Activated T-cell treated with anti-CD3 and anti-CD28 coated beads for 48 hours (primary cell): ENCODE data around the gene RBMS3.

Experiments
- DNase-seq: peaks from one replicate; pipeline ENCODE4 v3.0.0-alpha.2; 2020; ENCODE audit warnings: low read depth

Gene RBMS3

DNA sequence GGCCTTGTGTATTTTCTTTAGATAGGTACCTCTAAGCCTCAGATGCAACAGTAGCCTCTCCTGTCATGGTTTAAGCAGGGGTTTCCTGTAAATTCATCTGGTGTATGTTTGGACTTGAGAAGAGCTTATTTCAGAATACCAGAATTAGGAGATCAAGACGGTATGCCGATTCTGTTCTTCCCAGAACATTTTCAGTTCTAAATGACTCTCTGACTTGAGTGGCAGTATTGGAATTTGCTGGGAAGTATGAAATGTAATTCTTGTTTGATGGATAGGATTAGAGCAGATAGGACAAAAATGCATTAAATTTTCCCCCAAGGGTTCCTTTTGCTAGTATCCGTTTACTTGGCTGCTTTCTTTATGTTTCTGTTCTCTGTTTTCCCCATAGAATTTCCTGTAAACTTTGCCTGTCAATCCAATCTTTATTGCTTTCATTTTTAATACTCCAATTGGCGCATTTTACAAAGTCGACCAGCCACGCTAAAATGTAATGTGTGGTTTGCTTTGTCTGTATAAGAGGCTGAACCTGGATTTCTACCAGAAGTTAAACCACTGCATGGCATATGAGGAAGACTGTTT is 612.2 kb downstream of the RBMS3 start:
- no peak for DNase-seq

DNA sequence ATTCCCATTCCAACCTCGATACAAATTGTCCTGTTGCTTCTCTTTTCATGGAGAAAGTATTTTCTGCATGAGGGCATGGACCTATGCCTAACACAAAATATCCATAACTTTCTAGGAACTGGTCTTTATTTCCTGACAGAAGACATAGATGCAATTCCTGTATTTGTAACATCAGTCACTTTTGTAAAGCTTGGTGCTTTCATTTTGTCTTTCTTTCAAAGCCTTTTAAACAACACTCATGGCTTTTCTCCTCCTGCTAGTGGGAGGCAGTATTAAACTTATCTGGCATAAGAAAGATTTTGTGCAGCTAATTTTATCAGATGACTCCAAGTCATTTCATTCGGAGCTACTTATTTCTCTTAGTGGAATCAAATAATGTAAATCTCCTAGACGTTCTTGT is 616.0 kb downstream of the RBMS3 start:
- DNase-seq, result no peak

DNA sequence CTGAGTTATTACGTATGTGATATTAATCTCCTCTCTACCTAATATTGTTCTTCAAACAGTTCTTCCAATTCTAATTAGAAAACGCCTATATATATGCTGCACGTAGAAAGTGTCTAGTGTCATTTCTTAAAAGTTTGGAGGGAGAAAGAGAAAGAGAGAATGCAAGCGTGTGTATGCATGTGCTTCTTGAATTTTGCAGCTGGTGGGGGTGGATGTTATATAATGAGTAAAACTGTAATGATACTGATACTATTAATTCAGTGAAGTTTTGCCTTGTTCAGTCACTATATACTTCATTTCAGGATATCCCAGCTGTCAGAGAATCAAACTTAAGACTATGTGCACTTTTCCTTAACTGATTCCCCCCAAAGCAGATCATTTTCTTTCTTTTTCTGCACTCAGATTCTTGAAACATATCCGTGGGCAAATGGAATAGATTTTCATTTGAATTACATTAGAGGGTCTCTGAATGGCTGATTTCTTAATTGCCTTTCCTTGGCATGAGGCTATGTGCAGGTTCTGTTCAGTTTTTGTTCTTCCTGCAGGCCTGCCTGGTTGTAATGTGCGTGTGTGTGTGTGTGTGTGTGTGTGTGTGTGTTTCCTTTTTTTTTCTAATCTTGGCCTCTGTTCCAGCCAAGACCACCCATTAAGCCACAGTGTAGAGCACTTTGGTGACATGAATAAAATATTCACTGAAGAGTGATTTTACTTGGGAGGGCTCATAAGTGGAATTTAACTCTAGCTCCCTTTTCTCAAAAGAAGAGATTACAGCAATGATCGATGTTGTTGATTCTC is 617.5 kb downstream of the RBMS3 start:
- DNase-seq, result no peak

DNA sequence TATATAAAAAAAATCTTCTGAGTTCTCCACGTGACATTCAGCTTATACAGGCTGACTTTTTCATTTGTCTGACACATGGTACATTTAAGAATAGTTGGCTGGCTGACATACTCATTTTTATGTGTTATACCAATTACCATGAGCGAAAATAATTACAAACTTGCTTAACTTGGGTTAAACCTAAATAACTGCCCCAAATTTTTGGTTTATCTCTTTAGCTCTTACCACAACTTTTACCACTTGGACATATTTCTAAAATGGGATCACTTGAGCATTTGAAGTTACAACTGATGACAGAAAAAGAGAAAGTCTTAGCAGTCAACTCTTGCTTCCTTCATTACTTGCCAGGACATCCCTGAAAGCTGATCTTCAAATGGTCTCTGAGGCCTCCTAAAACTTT is 618.1 kb downstream of the RBMS3 start:
- no peak for DNase-seq

DNA sequence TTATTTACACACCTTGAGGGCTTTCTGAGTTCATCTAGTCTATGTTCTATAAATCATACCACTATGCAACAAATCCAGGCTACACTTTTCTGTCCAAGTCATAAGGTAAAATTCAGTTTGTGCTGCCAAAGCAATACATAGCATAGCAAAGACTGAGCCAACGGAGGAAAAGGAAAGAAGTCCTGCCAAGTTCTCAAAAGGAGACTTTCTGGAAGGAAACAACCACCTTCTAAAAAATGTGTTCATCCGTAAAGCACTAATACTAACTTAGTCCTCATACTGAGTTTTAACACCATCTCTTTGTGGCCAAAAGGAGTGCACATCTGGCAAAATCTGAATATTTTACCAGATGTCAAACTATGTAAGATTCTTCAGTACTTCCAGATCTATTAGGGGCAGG is 620.2 kb downstream of the RBMS3 start:
- DNase-seq, result no peak

DNA sequence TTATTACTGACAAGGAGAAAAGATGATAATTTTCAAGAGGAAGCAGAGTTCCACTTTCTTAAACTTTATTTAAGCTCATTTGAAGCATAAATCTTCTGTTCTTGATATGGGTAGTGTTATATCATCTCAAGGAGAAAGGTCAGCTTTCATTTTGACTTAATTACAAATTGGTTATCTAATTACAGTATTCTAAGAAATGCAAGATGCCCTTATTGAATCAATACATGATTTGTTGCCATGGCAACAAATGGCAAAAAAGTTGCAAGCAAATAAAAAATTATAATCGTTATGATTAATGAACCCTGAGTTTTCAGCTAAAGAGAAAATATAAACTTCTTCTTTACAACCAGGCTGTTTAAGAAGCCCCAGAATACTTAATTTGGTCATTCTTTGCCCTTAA is 622.7 kb downstream of the RBMS3 start:
- DNase-seq, result no peak

DNA sequence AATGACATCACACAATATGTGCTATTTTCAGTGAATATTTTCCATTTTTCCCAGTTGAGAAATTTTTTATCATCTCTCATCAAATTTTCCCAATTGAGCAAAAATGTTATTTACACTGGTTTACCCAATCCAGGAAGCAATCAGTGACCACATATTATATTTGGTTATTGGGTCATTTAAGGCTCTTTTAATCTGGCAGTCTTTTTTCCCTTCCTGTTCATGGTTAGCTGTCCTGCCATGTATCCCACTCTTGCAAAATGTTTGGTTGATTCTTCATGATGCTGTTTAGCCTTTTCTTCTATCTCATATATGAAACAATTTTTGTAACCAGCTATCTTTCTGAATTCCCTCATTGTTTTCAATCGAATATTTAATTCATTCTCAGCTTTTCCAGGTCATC is 626.0 kb downstream of the RBMS3 start:
- no peak for DNase-seq

DNA sequence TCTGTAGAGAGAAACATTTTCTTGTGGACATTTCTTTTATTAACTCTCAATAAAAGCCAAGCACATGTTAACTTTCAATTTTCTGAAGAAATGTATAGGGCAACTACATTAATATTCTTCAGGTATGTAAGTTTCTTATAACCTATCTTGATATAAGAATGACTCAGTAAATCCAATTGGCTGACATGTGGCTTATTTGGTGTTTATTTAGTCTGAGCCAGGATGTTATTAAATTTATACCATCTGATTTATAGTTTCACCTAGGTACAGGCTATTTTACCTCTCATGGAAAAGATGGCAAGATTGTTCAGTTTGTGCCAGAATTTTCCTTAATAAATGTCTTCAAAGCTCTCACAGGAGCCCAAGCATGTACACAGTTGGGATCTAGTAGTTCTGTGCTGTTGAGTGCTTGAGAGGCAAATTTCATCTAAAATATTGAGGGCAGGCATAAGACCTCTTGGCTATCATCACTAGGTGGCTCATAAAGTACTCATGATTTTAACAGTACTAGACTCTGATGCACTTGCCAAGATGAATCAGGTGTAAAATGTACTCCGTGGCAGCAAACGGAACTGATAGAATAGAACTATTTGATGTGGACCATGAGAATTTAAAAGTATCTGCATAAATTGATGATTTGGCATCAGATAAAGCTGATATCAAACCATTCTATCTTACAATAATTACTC is 631.9 kb downstream of the RBMS3 start:
- no peak for DNase-seq

DNA sequence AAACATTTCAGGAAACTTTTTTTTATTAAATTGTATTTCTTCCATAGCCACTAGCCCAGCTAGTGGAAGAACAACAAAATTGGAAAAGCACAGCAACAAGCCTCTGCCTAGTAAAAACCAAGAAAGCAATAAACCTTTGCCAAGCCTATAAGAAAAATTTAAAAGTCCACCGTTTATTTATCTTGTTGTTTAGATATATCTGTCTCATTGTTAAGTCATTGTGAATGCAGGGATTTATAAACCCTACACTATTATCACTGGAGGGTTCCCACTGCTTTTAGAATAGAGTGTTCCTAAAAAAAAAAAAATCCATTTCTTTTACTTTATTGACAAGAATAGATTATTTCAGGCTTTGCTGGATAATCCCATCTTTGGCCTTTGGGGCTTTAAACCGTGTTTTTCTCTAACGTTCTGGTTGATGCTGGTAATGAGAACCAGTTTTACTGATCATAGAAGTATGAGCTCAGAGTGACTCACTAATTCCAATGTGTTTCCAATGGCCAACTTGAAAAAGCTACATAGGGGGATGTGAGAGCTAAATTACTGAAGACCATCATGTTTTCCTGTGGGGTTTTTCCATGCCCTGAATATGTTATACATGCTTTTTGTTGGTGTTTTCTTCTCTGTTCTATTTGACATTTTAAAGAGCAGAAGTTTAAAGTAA is 634.1 kb downstream of the RBMS3 start:
- no peak for DNase-seq

DNA sequence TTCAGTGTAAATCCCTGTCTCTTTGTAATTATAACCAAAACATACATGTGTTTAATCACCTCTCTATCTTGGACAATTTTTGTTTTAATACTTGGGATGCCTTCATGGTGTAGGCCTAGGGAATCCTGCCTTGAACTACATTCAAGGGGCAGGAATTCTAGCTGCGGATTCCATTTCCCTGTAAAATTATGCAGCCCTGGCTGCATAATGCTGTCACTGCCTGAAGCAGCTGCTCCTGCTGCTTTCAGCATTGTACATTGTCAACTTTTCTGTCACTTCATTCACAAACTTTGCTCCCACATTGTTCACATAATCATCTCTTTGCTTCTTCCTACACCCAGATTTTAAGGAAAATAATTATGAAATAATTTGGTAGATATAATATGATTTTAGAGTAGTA is 638.7 kb downstream of the RBMS3 start:
- DNase-seq, result no peak

DNA sequence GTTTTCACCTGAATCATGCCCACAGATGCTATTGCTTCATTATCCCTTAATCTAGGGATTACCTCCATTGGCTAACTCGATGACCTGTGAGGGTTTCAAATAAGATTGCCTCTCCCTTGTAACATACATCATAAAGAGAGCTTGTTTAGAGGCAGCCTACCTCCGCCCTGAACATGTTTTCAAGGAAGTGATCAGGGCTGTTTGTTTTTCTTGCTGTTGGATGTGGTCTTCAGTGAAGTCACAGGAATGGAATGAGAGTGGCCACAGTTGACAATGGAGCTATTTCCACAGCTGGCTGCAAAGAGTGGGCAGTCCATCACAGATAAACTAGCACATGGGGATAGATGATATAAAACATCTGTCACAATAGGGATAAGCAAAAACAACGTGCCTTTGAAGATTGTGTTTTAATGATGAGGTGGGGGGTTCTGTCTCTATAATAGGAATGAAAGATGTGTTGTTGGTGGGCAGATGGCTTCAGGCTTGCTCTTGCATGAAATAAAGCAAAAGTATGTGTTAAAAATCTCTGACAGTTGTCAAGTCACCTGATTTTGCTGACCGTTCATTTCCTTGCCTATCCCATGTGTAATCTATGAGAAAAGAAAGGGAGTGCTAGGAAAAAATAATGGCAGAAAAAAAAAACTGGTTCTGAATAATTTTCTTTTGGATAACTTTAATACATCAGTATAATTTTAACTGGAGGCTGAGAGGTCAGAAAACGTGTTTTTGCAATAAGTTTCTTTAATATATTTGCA is 642.3 kb downstream of the RBMS3 start:
- no peak for DNase-seq

DNA sequence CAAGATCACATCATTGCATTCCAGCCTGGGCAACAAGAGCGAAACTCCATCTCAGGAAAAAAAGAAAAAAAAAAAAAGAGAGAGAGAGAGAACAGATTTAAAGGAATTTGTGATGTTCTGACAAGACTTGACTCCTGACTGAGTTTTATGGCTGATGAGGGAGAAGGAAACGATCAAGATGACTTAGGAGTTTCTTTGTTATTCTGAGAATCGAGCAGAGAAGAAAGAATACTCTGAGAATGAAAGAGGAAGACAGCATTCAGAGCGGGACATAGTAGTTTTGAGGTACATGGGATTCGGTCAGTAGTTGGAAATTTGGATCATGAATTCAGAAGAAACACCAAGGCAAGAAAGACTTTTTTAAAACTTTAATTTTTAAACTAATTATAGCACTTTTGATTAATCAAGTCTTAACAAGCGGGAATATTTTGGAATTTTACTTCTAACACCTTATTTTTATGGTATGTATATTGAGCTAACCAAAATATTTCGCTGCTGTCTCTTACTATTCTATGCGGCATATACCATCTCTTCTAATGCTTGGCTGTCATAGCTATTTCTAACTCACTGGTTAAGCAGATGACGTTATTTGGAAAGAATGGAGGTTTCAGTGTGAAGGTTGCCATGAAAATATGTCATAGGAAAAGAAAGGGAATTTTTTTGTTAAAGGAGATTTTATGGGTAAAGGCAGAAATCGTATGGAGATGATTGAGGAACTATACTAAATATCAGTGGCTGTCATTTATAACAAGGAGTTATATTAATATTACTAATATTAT is 644.1 kb downstream of the RBMS3 start:
- no peak for DNase-seq

DNA sequence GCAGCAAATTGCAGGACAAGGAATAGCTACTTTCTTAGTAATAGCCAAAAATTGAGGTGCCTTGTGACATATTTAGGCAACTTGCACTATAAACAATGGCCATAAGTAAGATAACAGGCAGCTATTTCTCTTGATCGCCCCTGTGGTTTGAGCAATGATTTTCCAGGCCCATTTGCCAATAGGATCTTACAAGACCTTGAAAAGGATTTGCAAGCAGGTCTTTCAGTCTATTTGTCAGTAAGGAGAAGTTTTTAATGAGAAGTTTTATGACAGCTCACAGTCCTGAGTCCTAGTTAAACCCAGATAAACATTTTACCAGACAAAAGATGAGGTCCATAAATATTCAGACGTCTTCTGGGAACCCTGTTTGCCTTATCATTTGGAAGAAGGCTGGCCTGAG is 645.5 kb downstream of the RBMS3 start:
- DNase-seq, result no peak

DNA sequence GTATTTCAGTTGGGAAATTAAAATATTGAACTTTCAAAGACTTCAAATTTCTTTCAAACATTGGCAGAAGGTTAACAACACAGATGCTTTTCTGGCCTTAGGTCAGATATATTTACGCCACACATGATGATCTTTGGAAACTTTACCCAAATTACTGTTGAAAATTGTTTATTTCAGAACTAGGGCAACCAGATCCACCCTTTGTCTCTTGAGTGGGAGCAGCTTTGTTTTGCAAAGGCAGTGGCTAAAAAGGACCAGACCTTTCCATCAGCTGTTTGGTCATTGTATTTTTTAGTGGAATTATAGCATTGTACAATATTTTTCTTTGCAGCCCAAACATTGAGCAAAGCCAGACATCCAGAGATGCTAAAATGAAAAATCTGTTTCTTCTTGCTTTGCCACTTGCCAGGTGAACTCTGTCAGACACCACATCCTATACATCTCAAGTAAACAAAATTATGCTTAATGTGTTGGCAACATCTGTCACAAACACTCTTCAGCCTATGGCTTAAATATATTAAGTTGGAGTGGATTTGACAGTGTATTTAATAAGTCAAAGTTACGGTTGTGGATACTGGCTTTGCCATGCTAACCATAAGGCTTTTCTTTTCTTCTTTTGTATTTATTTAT is 651.9 kb downstream of the RBMS3 start:
- no peak for DNase-seq

DNA sequence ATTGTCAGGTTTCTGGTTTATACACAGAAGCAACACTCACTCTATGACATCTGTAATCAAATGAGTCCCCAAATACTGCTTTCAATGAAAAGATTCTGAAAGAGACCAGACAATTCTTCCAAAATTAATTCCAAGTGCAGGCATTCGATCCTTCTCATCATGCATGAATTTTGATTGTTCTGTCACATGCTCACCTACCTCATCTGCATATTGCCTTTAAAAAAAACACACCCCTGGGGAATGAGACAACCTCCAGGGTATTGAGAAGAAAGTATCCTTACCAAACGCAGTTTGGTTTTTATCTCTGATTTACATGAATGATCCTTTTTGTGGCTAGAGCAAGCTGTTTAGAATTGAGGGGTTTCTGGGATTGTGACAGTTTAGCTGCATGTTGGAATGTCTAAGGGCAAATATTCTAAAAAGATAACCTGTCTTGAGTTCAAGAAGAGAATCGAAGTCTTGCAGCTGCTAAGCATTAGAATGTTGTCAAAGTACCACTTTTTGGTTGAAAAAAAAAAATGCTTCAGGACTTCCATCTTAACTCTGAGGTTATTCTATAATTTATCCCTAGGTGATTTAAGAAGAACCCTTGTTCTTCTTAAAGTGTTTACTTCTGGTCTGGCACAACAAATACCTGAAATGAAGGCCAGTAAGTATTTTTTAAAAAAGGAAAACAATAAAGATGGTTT is 653.1 kb downstream of the RBMS3 start:
- no peak for DNase-seq

DNA sequence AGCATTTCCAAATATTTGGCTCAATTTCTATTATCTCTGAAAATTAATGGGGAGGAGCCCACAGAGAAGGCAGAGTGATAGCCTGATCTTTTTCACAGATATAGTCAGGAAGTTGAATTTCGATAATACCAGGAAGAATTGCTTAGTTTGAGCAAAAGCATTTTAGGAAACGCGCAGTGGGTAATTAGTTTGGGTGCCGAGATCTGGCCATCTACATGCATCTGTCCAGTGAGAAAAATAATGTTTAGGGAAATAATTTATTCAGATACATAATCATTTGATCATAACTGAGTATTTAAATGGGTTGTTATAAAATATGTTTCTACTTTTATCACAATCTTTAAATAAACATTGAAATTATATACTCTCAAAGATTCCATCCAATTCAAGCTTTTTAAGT is 653.9 kb downstream of the RBMS3 start:
- DNase-seq, result no peak

DNA sequence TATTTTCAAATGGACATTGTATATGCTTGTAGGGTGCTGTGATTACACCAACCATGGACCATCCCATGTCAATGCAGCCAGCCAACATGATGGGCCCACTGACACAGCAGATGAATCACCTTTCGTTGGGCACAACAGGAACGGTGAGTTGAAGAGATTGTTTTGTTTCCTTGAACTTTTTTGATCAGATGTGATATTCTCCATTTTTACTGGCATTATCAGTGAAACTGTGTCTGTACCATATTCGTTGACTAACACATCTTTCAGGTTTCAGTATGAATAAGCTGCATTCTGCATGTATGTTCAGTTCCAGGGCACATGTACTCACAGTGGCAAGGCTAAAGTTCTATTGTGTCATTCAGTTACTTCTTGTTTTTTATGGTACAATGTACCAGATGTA is 655.2 kb downstream of the RBMS3 start:
- DNase-seq, result no peak

DNA sequence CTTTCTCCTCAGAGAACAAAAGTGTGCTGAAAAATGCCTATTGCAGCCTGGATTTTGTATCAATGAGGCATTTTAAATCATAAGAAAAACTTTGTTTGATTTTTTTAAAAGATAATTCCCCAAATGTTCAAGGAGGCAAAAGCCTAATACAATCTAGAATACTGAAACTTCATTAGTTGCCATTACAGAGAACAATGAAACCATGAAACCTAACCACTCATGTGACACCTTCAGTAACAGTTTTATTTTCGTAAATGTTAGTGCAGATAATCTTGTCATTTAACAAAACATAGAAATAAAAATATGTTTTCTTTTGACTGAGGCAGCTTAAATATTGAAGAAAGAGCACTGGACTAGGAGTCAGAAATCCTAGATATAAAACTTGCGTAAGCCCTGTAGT is 655.9 kb downstream of the RBMS3 start:
- DNase-seq, result no peak

DNA sequence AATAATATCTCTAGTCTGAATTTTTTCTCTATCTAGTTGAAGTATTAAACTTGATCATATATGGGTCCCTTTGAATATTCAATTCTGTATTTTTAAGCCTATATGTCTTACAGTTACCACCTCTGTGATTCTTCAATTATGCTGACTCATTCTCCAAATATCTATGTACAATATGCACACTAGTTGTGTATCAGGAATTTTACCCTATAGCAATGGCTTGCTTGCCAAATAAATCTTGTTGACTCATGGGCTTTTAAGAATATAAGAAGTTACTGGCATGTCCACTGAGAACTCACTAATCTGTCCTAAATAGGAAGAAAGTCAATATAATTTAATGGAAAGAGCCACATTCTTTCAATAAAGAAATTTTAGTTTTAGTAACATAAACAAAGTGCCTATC is 656.3 kb downstream of the RBMS3 start:
- no peak for DNase-seq

DNA sequence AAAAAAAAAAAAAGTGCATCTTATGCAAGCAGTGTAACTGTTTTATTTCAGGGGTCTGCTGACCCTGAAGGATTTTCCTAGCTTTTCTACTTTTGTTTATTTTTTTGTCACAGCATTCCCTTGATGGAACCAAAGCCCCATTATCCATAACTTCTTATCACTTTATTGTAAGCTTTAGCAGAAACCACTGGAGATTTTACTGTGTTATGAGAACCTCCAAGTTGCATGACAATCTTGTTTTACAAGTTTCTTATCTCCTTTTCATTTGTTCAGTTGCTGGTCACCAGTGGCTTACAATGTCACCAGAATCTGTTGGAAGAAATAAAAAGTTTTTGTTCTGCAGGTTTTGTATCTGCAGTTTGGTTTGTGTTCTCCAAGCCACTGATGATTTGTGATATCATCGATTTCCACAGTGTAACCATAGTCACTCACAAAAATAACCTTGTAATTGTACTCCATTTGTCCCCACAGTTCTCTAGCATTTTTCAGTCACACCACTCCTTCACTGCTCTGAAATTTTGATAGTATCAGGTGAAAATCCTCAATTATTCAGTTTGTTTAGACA is 660.0 kb downstream of the RBMS3 start:
- no peak for DNase-seq
